Colonic mucosa (tissue), 4 donors: Measurements from ENCODE around the gene EIF4EBP2. TPM values are rescaled to one million over a fixed set of nuclear protein-coding genes. Genes with fewer than 3 reads are reported as not detected.
A peak's percentile ranks its signal among the peaks of the same experiment; 100 is the strongest.

Experiments
- DNase-seq: peaks from one replicate; pipeline ENCODE4 v3.0.0-alpha.2; 2020
- H3K27ac ChIP-seq: fragments of 200-600 bp; one replicate; pipeline ENCODE4 v1.8.0; 2021
- H3K27me3 ChIP-seq: fragments of 200-600 bp; one replicate; pipeline ENCODE4 v1.8.0; 2021
- H3K36me3 ChIP-seq: fragments of 200-600 bp; one replicate; pipeline ENCODE4 v1.8.0; 2021
- H3K4me1 ChIP-seq: fragments of 200-600 bp; one replicate; pipeline ENCODE4 v1.8.0; 2021; ENCODE audit warnings: mild to moderate bottlenecking
- H3K4me3 ChIP-seq: fragments of 200-600 bp; one replicate; pipeline ENCODE4 v1.8.0; 2021
- H3K9ac ChIP-seq, 2 donors: one replicate each; pipeline ENCODE4 v1.7.0; 2013; ENCODE audit warnings: control low read depth in 2 of 2, low read depth in 2 of 2, low read length in 2 of 2
- H3K9me3 ChIP-seq: fragments of 200-600 bp; one replicate; pipeline ENCODE4 v1.8.0; 2021
- intact Hi-C: fragments of 100-400 bp; cut with DNase I; formaldehyde crosslinking; loops from one replicate; pipeline ENCODE4 v1.14.1; 2022
- total RNA-seq, 2 donors: library from RNA; stranded (reverse); fragmentation: NEBNext Ultra II Directional in 1 of 2; extraction: Animal tissue kit (Norgen Biotek cat#: 25700) in 1 of 2; gene quantifications; one replicate each; pipeline ENCODE4 v1.2.1, GENCODE V29; 2021
- TF ChIP-seq, protein P1 (sequence below): fragments of 200-600 bp; IDR thresholded peaks from one replicate; pipeline ENCODE4 v1.8.0; 2022; ENCODE audit warnings: antibody characterized with exemption, mild to moderate bottlenecking
- donor health status: healthy.
- donor health status: DM: no; HTN: no; CAD: no.
- donor health status: DM: no; HTN: no; CAD: no.

The EIF4EBP2 gene
- total RNA-seq, 2 donors from 2014 or later, result 77.1 to 77.7 TPM

DNA sequence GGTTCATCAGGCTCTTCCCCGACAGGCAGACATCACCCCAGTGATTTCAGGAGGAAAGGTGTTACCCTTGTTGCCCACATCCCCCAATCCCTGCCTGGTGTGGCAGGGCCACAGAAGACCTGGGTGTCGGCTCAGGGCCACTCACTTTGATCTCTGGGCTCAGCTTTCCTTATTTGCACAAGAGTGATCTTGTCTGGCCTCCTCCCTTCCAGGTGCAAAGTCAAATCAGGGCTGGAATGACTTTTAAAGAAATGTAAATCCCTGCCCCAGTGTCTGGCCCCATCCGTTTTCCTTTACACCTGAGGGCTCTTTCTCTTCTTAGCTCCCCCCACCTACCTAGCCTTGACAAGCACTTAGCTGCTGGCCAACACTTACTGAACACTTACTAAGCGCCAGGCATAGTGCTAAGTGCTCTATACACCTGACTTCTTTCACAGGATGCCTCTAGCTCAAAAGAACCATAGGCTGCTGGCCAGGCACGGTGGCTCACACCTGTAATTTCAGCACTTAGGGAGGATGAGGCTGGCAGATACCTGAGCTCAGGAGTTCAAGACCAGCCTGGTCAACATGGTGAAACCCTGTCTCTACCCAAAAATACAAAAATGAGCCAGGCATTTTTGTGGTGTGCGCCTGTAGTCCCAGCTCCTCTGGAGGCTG, 38.5 kb downstream of the EIF4EBP2 start:
- Histone ChIP-seq H3K9me3 (no peaks in the 10 kb centered on the region), H3K4me3 (no peak overlapping the region), H3K27ac (no peak overlapping the region), H3K9ac (peak overlapping the region in 1 of 2 donors; percentile 21), H3K27me3 (peaks cover 33% of the 10 kb centered on the region), H3K4me1 (peaks cover 12% of the 10 kb centered on the region), H3K36me3 (no peaks in the 10 kb centered on the region)
- DNase-seq, result peak; percentile 65
- intact Hi-C loops, result no loop called here
- TF ChIP-seq, protein P1, sequence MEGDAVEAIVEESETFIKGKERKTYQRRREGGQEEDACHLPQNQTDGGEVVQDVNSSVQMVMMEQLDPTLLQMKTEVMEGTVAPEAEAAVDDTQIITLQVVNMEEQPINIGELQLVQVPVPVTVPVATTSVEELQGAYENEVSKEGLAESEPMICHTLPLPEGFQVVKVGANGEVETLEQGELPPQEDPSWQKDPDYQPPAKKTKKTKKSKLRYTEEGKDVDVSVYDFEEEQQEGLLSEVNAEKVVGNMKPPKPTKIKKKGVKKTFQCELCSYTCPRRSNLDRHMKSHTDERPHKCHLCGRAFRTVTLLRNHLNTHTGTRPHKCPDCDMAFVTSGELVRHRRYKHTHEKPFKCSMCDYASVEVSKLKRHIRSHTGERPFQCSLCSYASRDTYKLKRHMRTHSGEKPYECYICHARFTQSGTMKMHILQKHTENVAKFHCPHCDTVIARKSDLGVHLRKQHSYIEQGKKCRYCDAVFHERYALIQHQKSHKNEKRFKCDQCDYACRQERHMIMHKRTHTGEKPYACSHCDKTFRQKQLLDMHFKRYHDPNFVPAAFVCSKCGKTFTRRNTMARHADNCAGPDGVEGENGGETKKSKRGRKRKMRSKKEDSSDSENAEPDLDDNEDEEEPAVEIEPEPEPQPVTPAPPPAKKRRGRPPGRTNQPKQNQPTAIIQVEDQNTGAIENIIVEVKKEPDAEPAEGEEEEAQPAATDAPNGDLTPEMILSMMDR, result no peak

DNA sequence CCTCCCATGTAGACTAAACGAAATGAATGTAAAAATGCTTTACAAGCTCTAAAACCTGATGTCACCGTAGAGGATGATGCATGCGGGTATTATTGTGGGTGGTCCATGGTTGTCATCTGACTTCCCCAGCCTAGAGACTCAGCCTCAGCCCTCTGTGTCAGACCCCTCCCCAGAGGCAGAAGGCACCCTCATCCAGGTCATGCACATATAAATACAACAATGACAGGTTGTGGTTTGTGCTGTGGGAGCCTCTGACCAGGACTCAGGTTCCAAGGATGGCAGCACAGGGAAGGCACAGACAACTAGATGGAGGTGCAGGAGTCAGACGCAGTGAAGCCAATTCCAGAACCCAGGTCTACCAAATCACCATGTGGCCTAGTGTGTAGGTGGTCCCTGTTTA, 40.8 kb downstream of the EIF4EBP2 start:
- intact Hi-C loops, result no loop called here
- no peak overlapping the region for H3K4me3 ChIP-seq
- no peak for DNase-seq
- peaks cover 24% of the 10 kb centered on the region for H3K27me3 ChIP-seq
- H3K36me3 ChIP-seq, result no peaks in the 10 kb centered on the region
- TF ChIP-seq, protein P1, result no peak
- H3K9ac ChIP-seq, result no peak overlapping the region
- H3K27ac ChIP-seq, result no peak overlapping the region
- H3K4me1 ChIP-seq, result peaks cover 12% of the 10 kb centered on the region
- H3K9me3 ChIP-seq, result no peaks in the 10 kb centered on the region

DNA sequence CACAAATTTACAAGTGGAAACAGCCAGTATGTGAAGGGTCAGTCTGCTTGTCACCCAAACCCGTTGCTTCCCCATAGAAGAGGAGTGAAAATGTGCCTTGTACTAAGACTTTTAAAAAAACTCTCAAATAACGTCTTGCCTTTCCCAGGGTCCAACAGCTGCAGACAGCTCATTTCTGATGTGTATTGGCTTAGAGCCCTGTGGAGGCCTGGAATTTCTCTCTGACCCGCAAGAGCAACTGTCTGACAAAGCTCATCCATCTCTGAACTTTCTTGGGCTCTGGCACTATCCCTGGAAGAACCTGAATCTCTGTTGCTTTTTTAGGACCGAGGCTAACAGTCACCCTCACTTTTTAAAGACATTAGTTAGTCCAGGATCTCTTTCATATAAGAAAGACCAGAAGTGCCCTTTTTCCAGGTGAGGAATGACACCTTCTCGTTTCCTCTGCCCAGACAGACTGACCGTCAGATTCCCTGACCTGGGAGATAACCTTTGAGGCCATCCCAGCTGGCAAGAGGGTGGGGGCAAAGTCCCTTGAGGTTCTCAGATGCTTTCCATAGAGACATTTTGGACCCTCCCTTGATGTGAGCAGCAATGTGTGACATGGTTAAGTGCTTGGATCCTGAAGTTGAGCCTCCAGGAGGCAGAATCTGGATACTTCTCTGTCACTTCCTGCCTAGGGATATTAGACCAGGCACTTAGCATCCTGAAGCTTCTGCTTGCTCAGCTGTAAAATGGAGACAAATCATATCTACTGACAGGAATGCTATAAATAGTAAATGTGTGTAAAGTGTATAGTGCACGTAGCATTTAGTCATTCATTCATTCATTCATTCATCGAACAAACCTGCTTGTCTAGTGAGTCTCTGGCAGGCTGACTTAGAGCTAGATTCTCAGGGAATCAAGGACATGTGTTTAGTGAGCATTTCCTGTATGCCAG, 42.0 kb downstream of the EIF4EBP2 start:
- H3K9ac ChIP-seq, result no peak overlapping the region
- no peak for DNase-seq
- TF ChIP-seq, protein P1, result no peak
- intact Hi-C loops, result no loop called here
- H3K36me3 ChIP-seq, result no peaks in the 10 kb centered on the region
- peaks cover 5% of the 10 kb centered on the region for H3K4me1 ChIP-seq
- H3K9me3 ChIP-seq, result no peaks in the 10 kb centered on the region
- peaks cover 12% of the 10 kb centered on the region for H3K27me3 ChIP-seq
- H3K27ac ChIP-seq, result no peak overlapping the region
- no peak overlapping the region for H3K4me3 ChIP-seq

DNA sequence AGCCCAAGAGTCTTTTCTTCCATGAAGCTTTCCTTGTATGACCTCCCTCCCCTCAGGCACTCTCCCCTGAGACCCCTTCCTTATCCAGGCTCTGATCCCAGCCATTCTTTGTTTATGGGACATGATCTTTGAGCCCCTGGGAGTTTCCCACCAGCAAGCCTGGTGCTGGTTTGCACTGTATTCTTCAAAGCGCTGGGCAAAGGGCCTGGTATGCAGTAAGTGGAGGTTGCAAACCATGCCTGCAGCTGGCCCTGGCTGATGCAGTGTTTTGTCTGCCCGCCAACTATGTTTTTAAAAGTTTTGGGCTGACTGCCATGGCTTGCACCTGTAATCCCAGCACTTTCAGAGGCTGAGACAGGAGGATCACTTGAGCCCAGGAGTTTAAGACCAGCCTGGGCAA, 44.3 kb downstream of the EIF4EBP2 start:
- H3K27ac ChIP-seq, result no peak overlapping the region
- no peak for DNase-seq
- no peaks in the 10 kb centered on the region for H3K27me3 ChIP-seq
- no peak overlapping the region for H3K9ac ChIP-seq
- no peak overlapping the region for H3K4me3 ChIP-seq
- intact Hi-C loops, result no loop called here
- no peaks in the 10 kb centered on the region for H3K9me3 ChIP-seq
- TF ChIP-seq, protein P1, result no peak
- no peaks in the 10 kb centered on the region for H3K4me1 ChIP-seq
- no peaks in the 10 kb centered on the region for H3K36me3 ChIP-seq

DNA sequence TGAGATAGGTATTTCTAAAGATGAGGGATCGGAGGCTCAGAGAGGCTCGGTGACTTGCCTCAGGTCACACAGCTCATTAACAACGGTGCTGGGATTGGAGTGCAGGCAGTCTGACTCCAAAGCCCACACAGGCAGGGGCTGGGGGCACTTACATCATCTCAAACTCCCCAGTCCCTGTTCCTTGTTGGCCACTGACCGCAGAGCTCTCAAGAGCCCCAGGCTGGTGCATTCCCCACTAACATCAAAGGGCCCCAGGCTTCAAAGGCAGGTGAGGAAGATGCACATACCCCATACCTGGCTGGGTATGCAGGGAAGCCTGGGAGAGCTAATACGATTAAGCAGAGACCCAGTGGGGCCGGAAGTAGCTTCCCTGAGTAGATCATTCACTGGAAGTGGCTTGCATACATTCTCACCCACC, 51.3 kb downstream of the EIF4EBP2 start:
- no peaks in the 10 kb centered on the region for H3K36me3 ChIP-seq
- TF ChIP-seq, protein P1, result no peak
- no peaks in the 10 kb centered on the region for H3K9me3 ChIP-seq
- H3K9ac ChIP-seq, result no peak overlapping the region
- H3K27me3 ChIP-seq, result peaks cover 15% of the 10 kb centered on the region
- intact Hi-C loops, result no loop called here
- no peak overlapping the region for H3K4me3 ChIP-seq
- no peak for DNase-seq
- H3K4me1 ChIP-seq, result peaks cover 4% of the 10 kb centered on the region
- H3K27ac ChIP-seq, result no peak overlapping the region
